NCI-H526 treated with DMSO at 0.1 percent for 48 hours (cell line): ENCODE data around the gene SGCB.
"Not testable (repeated sequence)": the region's sequence is repeated elsewhere in the genome, so short reads cannot be mapped to it uniquely, and the experiment has no call there.

Source experiments
- DNase-seq: peaks from one replicate; lab custom pipeline; 2025; lab: John Stamatoyannopoulos, UW

Gene SGCB

GRCh38 chr4:52038103-52038912, at the start of gene SGCB:
TSS of gene SGCB (minus strand) at chr4:52038299. CDS start at chr4:52038259, 40 bp downstream.
- DNase-seq = peak; percentile 46

- DNase-seq = not testable (repeated sequence)
Measured at GRCh38 chr4:52086425-52086824, 48.3 kb upstream of the SGCB start.

GRCh38 chr4:52081216-52081615, 43.1 kb upstream of the SGCB start:
- DNase-seq = no peak

- DNase-seq = no peak
Measured at GRCh38 chr4:52079659-52080058, 41.6 kb upstream of the SGCB start.

GRCh38 chr4:52076731-52077130, 38.6 kb upstream of the SGCB start:
- no peak for DNase-seq

GRCh38 chr4:52071791-52072546, 33.9 kb upstream of the SGCB start:
- no peak for DNase-seq

GRCh38 chr4:52069571-52069970, 31.5 kb upstream of the SGCB start:
- no peak for DNase-seq

GRCh38 chr4:52059372-52059771, 21.3 kb upstream of the SGCB start:
- no peak for DNase-seq

- DNase-seq = no peak
Measured at GRCh38 chr4:52058275-52058674, 20.2 kb upstream of the SGCB start.

GRCh38 chr4:52057196-52057595, 19.1 kb upstream of the SGCB start:
- DNase-seq = no peak

GRCh38 chr4:52054254-52054653, 16.2 kb upstream of the SGCB start:
- DNase-seq = no peak

- no peak for DNase-seq
Measured at GRCh38 chr4:52052475-52052780, 14.3 kb upstream of the SGCB start.

- peak; percentile 73 for DNase-seq
Measured at GRCh38 chr4:52051615-52052474, 13.7 kb upstream of the SGCB start.

- DNase-seq = no peak
Measured at GRCh38 chr4:52051213-52051614, 13.1 kb upstream of the SGCB start, which contains the start of gene SPATA18. TSS of gene SPATA18 (plus strand) at chr4:52051304. CDS start at chr4:52051705, 401 bp downstream.

- DNase-seq = no peak
Measured at GRCh38 chr4:52049266-52049665, 11.2 kb upstream of the SGCB start.

GRCh38 chr4:52045028-52045427, 6.9 kb upstream of the SGCB start:
- no peak for DNase-seq

- no peak for DNase-seq
Measured at GRCh38 chr4:52037689-52038102, 403 bp downstream of the SGCB start.

- no peak for DNase-seq
Measured at GRCh38 chr4:52036886-52037530, 1.1 kb downstream of the SGCB start.

GRCh38 chr4:52035190-52035589, 2.9 kb downstream of the SGCB start:
- no peak for DNase-seq

GRCh38 chr4:52032005-52032404, 6.1 kb downstream of the SGCB start:
- DNase-seq = no peak

- no peak for DNase-seq
Measured at GRCh38 chr4:52028970-52029369, 9.1 kb downstream of the SGCB start.
